Measurements from ENCODE around the gene SYTL3. TPM values are rescaled to one million over a fixed set of nuclear protein-coding genes. Genes with fewer than 3 reads are reported as not detected.
"Not testable (repeated sequence)": the region's sequence is repeated elsewhere in the genome, so short reads cannot be mapped to it uniquely, and the experiment has no call there.

The SYTL3 gene
- total RNA-seq, 1 experiment from 2014 or later, result 0.86 TPM

DNA sequence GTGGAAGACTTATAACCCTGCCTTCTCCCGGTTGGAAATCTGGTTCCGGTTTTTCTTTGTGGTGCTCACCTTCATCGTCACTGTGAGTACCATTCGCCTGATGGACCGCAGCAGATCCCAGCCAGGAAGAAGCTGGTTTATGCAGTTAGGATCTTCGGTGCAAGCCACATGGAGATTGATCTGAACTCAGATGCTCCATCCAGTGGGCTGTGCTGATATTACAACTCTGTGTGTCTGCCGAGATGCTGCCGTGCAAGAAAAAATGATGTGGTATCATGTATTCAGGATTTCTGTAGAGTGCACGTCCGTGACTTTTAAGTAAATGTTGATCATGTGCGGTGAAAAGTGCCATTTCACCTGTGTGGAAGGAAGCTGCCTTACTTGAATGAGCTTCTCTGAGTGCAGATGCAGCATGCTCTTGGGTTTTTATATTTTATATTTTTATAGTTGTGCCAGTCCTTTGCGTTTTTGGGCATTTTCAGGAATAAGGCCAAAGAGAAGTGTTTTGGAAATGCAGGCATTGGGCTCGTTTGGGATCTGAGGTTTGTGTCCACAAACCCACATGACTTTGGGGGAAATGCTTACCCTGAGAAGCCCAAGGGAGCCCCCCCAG lies 44.5 kb upstream of the SYTL3 start:
- POLR2A ChIA-PET, result interaction anchor here (0.6 kb wide), 1 partner anchor 528 kb away, joined by 12 read pairs; no protein-coding TSS in a partner anchor
- no peaks in the 10 kb centered on the region for H3K9me3 Mint-ChIP-seq (ENCODE audit: unreplicated experiment)
- TF ChIP-seq, protein P1, sequence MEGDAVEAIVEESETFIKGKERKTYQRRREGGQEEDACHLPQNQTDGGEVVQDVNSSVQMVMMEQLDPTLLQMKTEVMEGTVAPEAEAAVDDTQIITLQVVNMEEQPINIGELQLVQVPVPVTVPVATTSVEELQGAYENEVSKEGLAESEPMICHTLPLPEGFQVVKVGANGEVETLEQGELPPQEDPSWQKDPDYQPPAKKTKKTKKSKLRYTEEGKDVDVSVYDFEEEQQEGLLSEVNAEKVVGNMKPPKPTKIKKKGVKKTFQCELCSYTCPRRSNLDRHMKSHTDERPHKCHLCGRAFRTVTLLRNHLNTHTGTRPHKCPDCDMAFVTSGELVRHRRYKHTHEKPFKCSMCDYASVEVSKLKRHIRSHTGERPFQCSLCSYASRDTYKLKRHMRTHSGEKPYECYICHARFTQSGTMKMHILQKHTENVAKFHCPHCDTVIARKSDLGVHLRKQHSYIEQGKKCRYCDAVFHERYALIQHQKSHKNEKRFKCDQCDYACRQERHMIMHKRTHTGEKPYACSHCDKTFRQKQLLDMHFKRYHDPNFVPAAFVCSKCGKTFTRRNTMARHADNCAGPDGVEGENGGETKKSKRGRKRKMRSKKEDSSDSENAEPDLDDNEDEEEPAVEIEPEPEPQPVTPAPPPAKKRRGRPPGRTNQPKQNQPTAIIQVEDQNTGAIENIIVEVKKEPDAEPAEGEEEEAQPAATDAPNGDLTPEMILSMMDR (IDR thresholded peaks at IDR 0.05; ENCODE audit: insufficient read depth in 1 of 2, low read depth in 1 of 2, low read length in 1 of 2, severe bottlenecking in 1 of 2, unreplicated experiment in 1 of 2), result peak; percentile 53 to 69
- peaks cover 60% of the 10 kb centered on the region for H3K36me3 Mint-ChIP-seq (ENCODE audit: insufficient read depth, unreplicated experiment)
- no peaks in the 10 kb centered on the region for H3K27me3 Mint-ChIP-seq (ENCODE audit: insufficient read depth, unreplicated experiment)
- peaks cover 4% of the 10 kb centered on the region for H3K36me3 ChIP-seq (ENCODE audit: control insufficient read depth, insufficient read depth, low read length)
- CTCF ChIA-PET, result interaction anchor here (0.6 to 1.6 kb wide), 7 partner anchors 39 to 397 kb away, joined by 3 to 10 read pairs (median 4); partner anchors contain the start of genes DYNLT1 and TMEM181
- no TSS peak for BruUV-seq (replicated peaks)
- H3K4me1 ChIP-seq, result peaks cover 6% of the 10 kb centered on the region
- H3K27ac Mint-ChIP-seq (ENCODE audit: unreplicated experiment), result peak overlapping the region; percentile 45
- intact Hi-C loops (cut with micrococcal nuclease; ENCODE audit: unreplicated experiment), result loop anchor here (1.0 kb wide), 1 partner anchor 391 kb away; no protein-coding TSS in a partner anchor
- peaks cover 17% of the 10 kb centered on the region for H3K4me1 Mint-ChIP-seq (ENCODE audit: low read depth, unreplicated experiment)
- H3K4me3 ChIP-seq (ENCODE audit: low read depth, low read length), result no peak overlapping the region
- DNase-seq, result peak; percentile 69 to 75
- no peaks in the 10 kb centered on the region for H3K27me3 ChIP-seq (replicated peaks; ENCODE audit: control insufficient read depth, insufficient read depth, low read length)
- H3K4me3 Mint-ChIP-seq (ENCODE audit: unreplicated experiment), result no peak overlapping the region
- H3K9me3 ChIP-seq, result no peaks in the 10 kb centered on the region

- DNase-seq; BruUV-seq (replicated peaks); H3K4me3 ChIP-seq (ENCODE audit: low read depth, low read length); H3K4me3 Mint-ChIP-seq (ENCODE audit: unreplicated experiment); H3K27ac Mint-ChIP-seq (ENCODE audit: unreplicated experiment); H3K36me3 ChIP-seq (ENCODE audit: control insufficient read depth, insufficient read depth, low read length); H3K27me3 ChIP-seq (replicated peaks; ENCODE audit: control insufficient read depth, insufficient read depth, low read length); H3K9me3 ChIP-seq; POLR2A ChIA-PET; intact Hi-C loops (cut with micrococcal nuclease; ENCODE audit: unreplicated experiment); H3K9me3 Mint-ChIP-seq (ENCODE audit: unreplicated experiment); H3K27me3 Mint-ChIP-seq (ENCODE audit: insufficient read depth, unreplicated experiment): not testable (repeated sequence)
- peaks cover 60% of the 10 kb centered on the region for H3K36me3 Mint-ChIP-seq (ENCODE audit: insufficient read depth, unreplicated experiment)
- peaks cover 23% of the 10 kb centered on the region for H3K4me1 Mint-ChIP-seq (ENCODE audit: low read depth, unreplicated experiment)
- CTCF ChIA-PET, result interaction anchor here (0.6 to 1.6 kb wide), 2 partner anchors 87 to 1183 kb away, joined by 4 to 9 read pairs; partner anchors contain the start of gene TCP1
- peaks cover 12% of the 10 kb centered on the region for H3K4me1 ChIP-seq
Measured at GRCh38 chr6:158606011-158606410, 43.8 kb upstream of the SYTL3 start.

GRCh38 chr6:158606935-158607334 lies 42.9 kb upstream of the SYTL3 start:
- CTCF ChIA-PET, result no interaction called here
- Histone ChIP-seq H3K36me3 (ENCODE audit: control insufficient read depth, insufficient read depth, low read length) (peaks cover 4% of the 10 kb centered on the region), H3K9me3 (no peaks in the 10 kb centered on the region), H3K4me1 (peaks cover 18% of the 10 kb centered on the region), H3K27me3 (replicated peaks; ENCODE audit: control insufficient read depth, insufficient read depth, low read length) (no peaks in the 10 kb centered on the region), H3K4me3 (ENCODE audit: low read depth, low read length) (no peak overlapping the region)
- no TSS peak for BruUV-seq (replicated peaks)
- Mint-ChIP-seq H3K4me3 (ENCODE audit: unreplicated experiment) (no peak overlapping the region), H3K36me3 (ENCODE audit: insufficient read depth, unreplicated experiment) (peaks cover 54% of the 10 kb centered on the region), H3K27ac (ENCODE audit: unreplicated experiment) (no peak overlapping the region), H3K27me3 (ENCODE audit: insufficient read depth, unreplicated experiment) (no peaks in the 10 kb centered on the region), H3K9me3 (ENCODE audit: unreplicated experiment) (no peaks in the 10 kb centered on the region), H3K4me1 (ENCODE audit: low read depth, unreplicated experiment) (peaks cover 33% of the 10 kb centered on the region)
- POLR2A ChIA-PET, result no interaction called here
- TF ChIP-seq, protein P1 (IDR thresholded peaks at IDR 0.05; ENCODE audit: insufficient read depth in 1 of 2, low read depth in 1 of 2, low read length in 1 of 2, severe bottlenecking in 1 of 2, unreplicated experiment in 1 of 2), result no peak
- DNase-seq, result no peak
- intact Hi-C loops (cut with micrococcal nuclease; ENCODE audit: unreplicated experiment), result no loop called here

Measured in Caco-2 (cell line).